ENCODE data around the gene LRRN1. TPM values are rescaled to one million over a fixed set of nuclear protein-coding genes. Genes with fewer than 3 reads are reported as not detected.
"Not testable (repeated sequence)": the region's sequence is repeated elsewhere in the genome, so short reads cannot be mapped to it uniquely, and the experiment has no call there.

The LRRN1 gene
- total and polyA plus RNA-seq, 2 donors (not counting 1 experiment from before 2014, with no cell fraction given) = 0.02 to 0.33 TPM

DNA sequence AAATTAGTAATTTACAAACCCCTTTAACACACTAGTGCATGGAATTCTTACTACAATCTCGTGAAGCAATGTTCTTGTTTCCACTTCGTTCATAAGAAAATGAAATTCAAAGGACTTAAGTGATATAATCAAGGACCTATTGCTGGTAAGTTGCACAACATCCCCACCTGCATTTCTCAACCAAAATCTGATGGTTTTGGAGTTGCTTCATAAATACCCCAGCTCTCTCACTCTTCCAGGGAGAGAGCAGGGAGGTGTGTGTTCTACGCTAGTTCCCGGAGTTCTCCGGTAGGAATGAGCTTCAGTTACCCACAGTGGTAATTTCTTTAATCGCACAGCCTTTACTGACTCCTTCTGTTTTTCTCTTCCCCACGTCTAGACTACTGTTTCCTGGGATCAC, 81.8 kb downstream of the LRRN1 start:
- Histone ChIP-seq H3K27me3 (ENCODE audit: control insufficient read depth, insufficient read depth, low read length) (no peaks in the 10 kb centered on the region), H2AFZ (ENCODE audit: low read length) (no peak overlapping the region), H3K36me3 (ENCODE audit: control insufficient read depth, insufficient read depth, low read length) (no peaks in the 10 kb centered on the region), H3K4me2 (ENCODE audit: extremely low read depth, insufficient read depth, low read length) (no peak overlapping the region), H3K9ac (ENCODE audit: insufficient read depth, low read length) (no peak overlapping the region), H3K9me3 (ENCODE audit: control insufficient read depth, insufficient read depth, low read depth, low read length) (no peaks in the 10 kb centered on the region), H3K27ac (ENCODE audit: insufficient read depth, low read length) (no peak overlapping the region), H4K20me1 (ENCODE audit: control insufficient read depth, extremely low read depth, insufficient read depth, low read length) (no peaks in the 10 kb centered on the region), H3K79me2 (ENCODE audit: control insufficient read depth, insufficient read depth, low read length) (no peaks in the 10 kb centered on the region), H3K4me1 (ENCODE audit: control insufficient read depth, extremely low read depth, insufficient read depth, low read length) (no peaks in the 10 kb centered on the region), H3K4me3 (replicated peaks in 1 of 4; ENCODE audit: control extremely low read depth in 1 of 4, insufficient read depth in 1 of 4, low read depth in 3 of 4, low read length in 4 of 4) (no peak overlapping the region)
- no peak for DNase-seq (ENCODE audit: low read depth in 2 of 2)
- TF ChIP-seq, protein P1, sequence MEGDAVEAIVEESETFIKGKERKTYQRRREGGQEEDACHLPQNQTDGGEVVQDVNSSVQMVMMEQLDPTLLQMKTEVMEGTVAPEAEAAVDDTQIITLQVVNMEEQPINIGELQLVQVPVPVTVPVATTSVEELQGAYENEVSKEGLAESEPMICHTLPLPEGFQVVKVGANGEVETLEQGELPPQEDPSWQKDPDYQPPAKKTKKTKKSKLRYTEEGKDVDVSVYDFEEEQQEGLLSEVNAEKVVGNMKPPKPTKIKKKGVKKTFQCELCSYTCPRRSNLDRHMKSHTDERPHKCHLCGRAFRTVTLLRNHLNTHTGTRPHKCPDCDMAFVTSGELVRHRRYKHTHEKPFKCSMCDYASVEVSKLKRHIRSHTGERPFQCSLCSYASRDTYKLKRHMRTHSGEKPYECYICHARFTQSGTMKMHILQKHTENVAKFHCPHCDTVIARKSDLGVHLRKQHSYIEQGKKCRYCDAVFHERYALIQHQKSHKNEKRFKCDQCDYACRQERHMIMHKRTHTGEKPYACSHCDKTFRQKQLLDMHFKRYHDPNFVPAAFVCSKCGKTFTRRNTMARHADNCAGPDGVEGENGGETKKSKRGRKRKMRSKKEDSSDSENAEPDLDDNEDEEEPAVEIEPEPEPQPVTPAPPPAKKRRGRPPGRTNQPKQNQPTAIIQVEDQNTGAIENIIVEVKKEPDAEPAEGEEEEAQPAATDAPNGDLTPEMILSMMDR (conservative IDR thresholded peaks at IDR 0.05 in 1 of 2, IDR thresholded peaks at IDR 0.05 in 1 of 2; ENCODE audit: low read depth in 1 of 2, low read length in 2 of 2) = no peak
- TF ChIP-seq EZH2 (IDR thresholded peaks at IDR 0.05; ENCODE audit: low read length, missing control alignments) = no peak

DNA sequence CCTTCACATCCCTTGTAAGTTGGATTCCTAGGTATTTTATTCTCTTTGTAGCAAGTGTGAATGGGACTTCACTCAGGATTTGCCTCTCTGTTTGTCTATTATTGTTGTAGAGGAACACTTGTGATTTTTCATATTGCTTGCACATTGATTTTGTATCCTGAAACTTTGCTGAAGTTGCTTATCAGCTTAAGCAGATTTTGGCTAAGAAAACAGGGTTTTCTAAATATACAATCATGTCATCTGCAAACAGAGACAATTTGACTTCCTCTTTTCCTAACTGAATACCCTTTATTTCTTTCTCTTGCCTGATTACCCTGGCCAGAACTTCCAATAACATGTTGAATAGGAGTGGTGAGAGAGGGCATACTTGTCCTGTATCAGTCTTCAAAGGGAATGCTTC, 88.1 kb downstream of the LRRN1 start:
- not testable (repeated sequence) for H3K9me3 ChIP-seq (ENCODE audit: control insufficient read depth, insufficient read depth, low read depth, low read length); H3K27me3 ChIP-seq (ENCODE audit: control insufficient read depth, insufficient read depth, low read length); H4K20me1 ChIP-seq (ENCODE audit: control insufficient read depth, extremely low read depth, insufficient read depth, low read length); H3K27ac ChIP-seq (ENCODE audit: insufficient read depth, low read length); H3K36me3 ChIP-seq (ENCODE audit: control insufficient read depth, insufficient read depth, low read length); DNase-seq (ENCODE audit: low read depth in 2 of 2); H3K79me2 ChIP-seq (ENCODE audit: control insufficient read depth, insufficient read depth, low read length); H2AFZ ChIP-seq (ENCODE audit: low read length); H3K9ac ChIP-seq (ENCODE audit: insufficient read depth, low read length); H3K4me3 ChIP-seq (replicated peaks in 1 of 4; ENCODE audit: control extremely low read depth in 1 of 4, insufficient read depth in 1 of 4, low read depth in 3 of 4, low read length in 4 of 4); H3K4me2 ChIP-seq (ENCODE audit: extremely low read depth, insufficient read depth, low read length); H3K4me1 ChIP-seq (ENCODE audit: control insufficient read depth, extremely low read depth, insufficient read depth, low read length)

DNA sequence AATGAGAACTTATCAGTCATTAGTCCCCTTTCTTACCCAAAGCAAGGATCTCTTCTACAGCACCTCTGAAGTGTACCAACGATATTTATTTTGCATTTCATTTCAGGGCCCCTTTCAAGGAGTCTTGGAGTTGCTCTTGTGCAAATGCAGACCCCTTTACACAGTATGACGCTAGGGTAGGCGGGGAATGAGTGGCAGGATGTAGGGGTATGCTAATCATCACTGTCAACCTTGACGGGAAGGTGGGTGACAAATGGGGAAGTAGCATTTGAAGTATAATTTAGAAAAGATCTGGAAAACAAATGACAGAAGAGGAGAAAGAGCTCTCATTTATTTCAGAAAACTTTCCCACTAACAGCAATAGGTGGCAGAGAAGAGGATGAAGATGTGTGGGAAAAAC, 94.4 kb downstream of the LRRN1 start:
- H3K9ac ChIP-seq (ENCODE audit: insufficient read depth, low read length) = no peak overlapping the region
- no peaks in the 10 kb centered on the region for H3K9me3 ChIP-seq (ENCODE audit: control insufficient read depth, insufficient read depth, low read depth, low read length)
- H3K27ac ChIP-seq (ENCODE audit: insufficient read depth, low read length) = no peak overlapping the region
- no peaks in the 10 kb centered on the region for H3K27me3 ChIP-seq (ENCODE audit: control insufficient read depth, insufficient read depth, low read length)
- H3K36me3 ChIP-seq (ENCODE audit: control insufficient read depth, insufficient read depth, low read length) = no peaks in the 10 kb centered on the region
- no peaks in the 10 kb centered on the region for H4K20me1 ChIP-seq (ENCODE audit: control insufficient read depth, extremely low read depth, insufficient read depth, low read length)
- H3K4me2 ChIP-seq (ENCODE audit: extremely low read depth, insufficient read depth, low read length) = no peak overlapping the region
- H2AFZ ChIP-seq (ENCODE audit: low read length) = no peak overlapping the region
- no peaks in the 10 kb centered on the region for H3K4me1 ChIP-seq (ENCODE audit: control insufficient read depth, extremely low read depth, insufficient read depth, low read length)
- no peak for TF ChIP-seq EZH2 (IDR thresholded peaks at IDR 0.05; ENCODE audit: low read length, missing control alignments)
- TF ChIP-seq, protein P1 (conservative IDR thresholded peaks at IDR 0.05 in 1 of 2, IDR thresholded peaks at IDR 0.05 in 1 of 2; ENCODE audit: low read depth in 1 of 2, low read length in 2 of 2) = no peak
- H3K4me3 ChIP-seq (replicated peaks in 1 of 4; ENCODE audit: control extremely low read depth in 1 of 4, insufficient read depth in 1 of 4, low read depth in 3 of 4, low read length in 4 of 4) = no peak overlapping the region
- H3K79me2 ChIP-seq (ENCODE audit: control insufficient read depth, insufficient read depth, low read length) = no peaks in the 10 kb centered on the region
- no peak for DNase-seq (ENCODE audit: low read depth in 2 of 2)

Data from fibroblast of lung (primary cell).